Activated naive CD8-positive, alpha-beta T cell treated with anti-CD3 and anti-CD28 coated beads, Interleukin-2, amount 50 U/mL, for 24 hours (primary cell): ENCODE data around the gene RASGRP2.

Experiments
- ATAC-seq: fragments of 150-1000 bp; cut with Tn5 transposase; one replicate; pipeline ENCODE4 v1.10.0; 2021
- DNase-seq: peaks from one replicate; pipeline ENCODE4 v3.0.0; 2021
- H3K27ac Mint-ChIP-seq: one replicate; pipeline ENCODE4 v1.8.0; 2021; ENCODE audit warnings: mild to moderate bottlenecking, mixed read lengths
- H3K27me3 Mint-ChIP-seq: one replicate; pipeline ENCODE4 v1.8.0; 2021; ENCODE audit warnings: mixed read lengths
- H3K36me3 Mint-ChIP-seq: one replicate; pipeline ENCODE4 v1.8.0; 2021; ENCODE audit warnings: low read depth, mixed read lengths
- H3K4me1 Mint-ChIP-seq: one replicate; pipeline ENCODE4 v1.8.0; 2021; ENCODE audit warnings: mixed read lengths
- H3K4me3 Mint-ChIP-seq: one replicate; pipeline ENCODE4 v1.8.0; 2021; ENCODE audit warnings: mild to moderate bottlenecking, moderate library complexity, mixed read lengths
- H3K9me3 Mint-ChIP-seq: one replicate; pipeline ENCODE4 v1.8.0; 2021; ENCODE audit warnings: mixed read lengths

The RASGRP2 gene

DNA sequence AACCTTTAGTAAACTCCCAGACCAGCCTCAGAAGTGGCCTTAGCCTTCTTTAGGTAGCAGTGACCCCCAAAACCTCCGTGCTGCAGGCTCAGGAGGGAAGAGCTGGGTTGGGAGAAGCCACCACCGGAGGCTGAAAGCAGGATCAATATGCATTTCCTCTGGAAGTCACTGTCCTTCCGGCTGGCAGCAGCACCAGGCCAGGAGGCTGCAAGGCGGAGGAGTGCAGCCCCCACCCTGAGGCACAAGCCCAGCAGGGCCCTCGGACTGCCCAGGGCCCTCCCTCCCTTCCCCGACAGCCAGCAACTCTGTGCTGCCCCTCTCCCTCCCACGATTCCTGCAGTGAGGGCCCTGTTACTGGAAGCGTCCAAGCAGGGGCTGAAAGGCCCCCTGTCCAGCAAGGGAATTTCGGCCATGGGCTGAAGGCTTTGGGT is 17.7 kb downstream of the RASGRP2 start:
- no peak for ATAC-seq
- Mint-ChIP-seq H3K27me3 (peaks cover 12% of the 10 kb centered on the region), H3K27ac (no peak overlapping the region)

DNA sequence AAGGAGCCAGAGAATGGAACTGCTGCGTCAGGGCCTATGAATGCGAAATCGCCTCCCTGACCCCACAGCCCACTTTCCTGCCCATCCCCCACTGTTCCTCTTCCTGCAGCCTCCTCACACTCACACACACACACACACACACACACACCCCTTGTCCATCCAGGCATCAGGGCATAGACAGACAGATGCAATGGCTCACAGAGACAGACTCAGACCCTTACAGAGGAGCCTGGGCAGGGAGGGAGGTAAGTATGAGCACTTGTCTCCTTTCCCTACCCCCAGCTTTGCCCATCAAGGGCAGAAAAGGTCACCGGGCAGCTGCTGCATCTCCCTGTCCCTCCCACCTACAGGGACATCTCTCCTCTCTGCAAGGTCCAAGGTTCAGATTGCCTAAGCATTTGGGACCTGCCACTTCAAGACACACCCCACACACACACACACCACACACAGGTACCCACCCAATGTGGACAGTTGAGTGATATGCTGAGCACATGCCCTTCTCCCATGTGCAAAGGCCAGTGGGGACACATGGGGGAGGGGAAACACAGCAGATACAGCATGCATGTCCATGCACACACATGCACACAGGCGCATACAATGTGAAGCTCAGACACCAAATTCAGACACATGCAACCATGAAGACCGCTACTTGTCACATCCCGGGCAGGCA is 18.9 kb downstream of the RASGRP2 start:
- Mint-ChIP-seq H3K4me1 (peaks cover 11% of the 10 kb centered on the region), H3K9me3 (no peaks in the 10 kb centered on the region), H3K27me3 (peaks cover 20% of the 10 kb centered on the region), H3K27ac (no peak overlapping the region), H3K36me3 (no peaks in the 10 kb centered on the region), H3K4me3 (no peak overlapping the region)
- ATAC-seq (no peak), DNase-seq (no peak)

More for the DNA sequence above, 17.7 kb downstream of the RASGRP2 start:
- Mint-ChIP-seq H3K9me3 (no peaks in the 10 kb centered on the region), H3K36me3 (peaks cover 2% of the 10 kb centered on the region), H3K4me1 (peaks cover 11% of the 10 kb centered on the region), H3K4me3 (no peak overlapping the region)
- no peak for DNase-seq

DNA sequence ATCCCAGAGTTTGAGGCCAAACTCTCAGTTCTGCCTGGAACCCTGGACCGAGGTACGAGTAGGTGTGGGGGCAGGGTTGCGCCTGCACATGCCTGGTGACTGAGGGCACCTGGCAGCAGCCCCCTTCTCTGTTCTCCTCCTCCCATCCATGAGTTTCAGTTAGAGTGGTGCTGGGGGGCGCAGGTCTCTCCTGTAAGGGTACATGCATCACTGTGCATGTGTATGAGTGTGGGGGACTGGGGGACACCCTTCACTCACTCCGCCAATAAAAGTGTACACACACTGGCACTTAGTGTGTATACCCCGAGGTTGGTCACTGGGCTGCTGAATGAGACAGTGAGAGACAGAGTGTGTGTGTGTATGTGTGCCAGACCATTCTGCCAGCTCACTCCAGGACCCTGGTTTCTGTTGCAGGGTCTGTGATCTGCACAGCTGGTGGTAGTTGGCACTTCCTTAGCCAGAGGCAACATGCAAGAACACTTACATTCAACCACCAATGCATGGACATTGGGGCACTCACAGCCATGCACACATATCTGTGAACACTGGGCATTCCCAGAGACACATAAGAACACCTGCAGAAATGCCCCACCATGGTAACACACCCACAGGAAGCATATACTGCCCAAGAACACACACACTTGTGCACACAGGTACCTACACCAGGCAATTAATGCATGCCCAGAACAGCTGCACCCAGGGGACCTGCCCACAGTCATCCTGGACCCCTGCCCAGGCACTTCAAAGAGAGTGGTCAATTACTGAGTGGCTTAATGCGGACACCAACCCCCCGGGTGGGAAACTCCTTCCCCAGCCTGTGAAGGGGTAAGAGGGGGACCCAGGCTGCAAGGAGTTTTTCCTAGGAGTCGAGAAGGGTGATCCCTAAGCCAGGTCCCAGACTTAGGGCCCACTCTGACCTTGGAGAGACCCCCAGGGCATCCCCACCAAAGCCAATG is 19.8 kb downstream of the RASGRP2 start:
- H3K4me1 Mint-ChIP-seq: peaks cover 11% of the 10 kb centered on the region
- H3K4me3 Mint-ChIP-seq: peak overlapping the region; percentile 59
- H3K27me3 Mint-ChIP-seq: peaks cover 23% of the 10 kb centered on the region
- ATAC-seq: no peak
- H3K36me3 Mint-ChIP-seq: no peaks in the 10 kb centered on the region
- no peak for DNase-seq
- peak overlapping the region; percentile 31 for H3K27ac Mint-ChIP-seq
- H3K9me3 Mint-ChIP-seq: no peaks in the 10 kb centered on the region

DNA sequence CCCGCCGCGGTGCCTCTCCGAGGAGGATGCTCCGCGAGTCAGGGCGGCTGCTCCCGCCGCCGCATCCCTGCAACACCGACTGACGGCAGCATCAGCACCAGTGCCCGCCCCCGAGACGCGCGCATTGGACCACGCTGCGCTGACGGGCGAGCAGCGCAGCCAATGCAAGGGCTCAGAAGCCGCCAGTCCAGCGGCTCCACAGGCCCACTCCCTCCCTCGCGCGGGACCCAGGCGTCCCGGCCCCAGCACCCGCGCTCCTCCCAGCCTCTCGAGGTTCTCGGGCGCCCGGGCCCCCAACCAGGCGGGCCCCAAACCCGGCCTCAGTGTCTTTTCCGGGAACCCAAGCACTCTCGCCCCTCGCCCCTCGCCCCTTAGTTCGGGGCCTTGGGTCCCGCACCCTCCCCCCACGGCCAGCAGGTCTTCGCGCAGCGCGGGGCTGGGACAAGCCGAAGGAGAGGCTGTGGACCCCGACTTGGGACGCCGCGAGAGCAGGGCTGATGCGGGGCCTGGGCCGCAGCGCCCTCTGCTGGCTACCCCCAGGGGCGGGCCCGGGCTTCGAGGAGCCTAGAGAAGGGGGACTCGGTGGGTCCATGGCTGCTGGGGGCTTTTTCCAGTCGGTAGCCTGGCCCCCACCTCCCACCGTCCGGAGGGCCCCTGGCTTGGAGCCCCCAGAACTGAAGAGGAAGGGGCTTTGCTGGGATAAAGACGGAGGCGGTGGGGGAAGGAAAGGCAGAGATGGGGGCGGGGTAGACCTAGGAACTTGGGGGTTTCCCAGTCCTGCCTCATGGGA is 20.6 kb downstream of the RASGRP2 start, which contains the start of gene NRXN2:
TSS of gene NRXN2 (minus strand) at position 81 of the 790 bp plus-strand sequence. CDS start 9,498 bp downstream, outside the sequence.
- H3K4me1 Mint-ChIP-seq: peaks cover 14% of the 10 kb centered on the region
- peaks cover 24% of the 10 kb centered on the region for H3K27me3 Mint-ChIP-seq
- H3K27ac Mint-ChIP-seq: peak within 1 kb of the TSS; percentile 31
- no peaks in the 10 kb centered on the region for H3K36me3 Mint-ChIP-seq
- peak; percentile 87 for DNase-seq
- no peaks in the 10 kb centered on the region for H3K9me3 Mint-ChIP-seq
- peak; percentile 98 for ATAC-seq
- peak within 1 kb of the TSS; percentile 59 for H3K4me3 Mint-ChIP-seq

DNA sequence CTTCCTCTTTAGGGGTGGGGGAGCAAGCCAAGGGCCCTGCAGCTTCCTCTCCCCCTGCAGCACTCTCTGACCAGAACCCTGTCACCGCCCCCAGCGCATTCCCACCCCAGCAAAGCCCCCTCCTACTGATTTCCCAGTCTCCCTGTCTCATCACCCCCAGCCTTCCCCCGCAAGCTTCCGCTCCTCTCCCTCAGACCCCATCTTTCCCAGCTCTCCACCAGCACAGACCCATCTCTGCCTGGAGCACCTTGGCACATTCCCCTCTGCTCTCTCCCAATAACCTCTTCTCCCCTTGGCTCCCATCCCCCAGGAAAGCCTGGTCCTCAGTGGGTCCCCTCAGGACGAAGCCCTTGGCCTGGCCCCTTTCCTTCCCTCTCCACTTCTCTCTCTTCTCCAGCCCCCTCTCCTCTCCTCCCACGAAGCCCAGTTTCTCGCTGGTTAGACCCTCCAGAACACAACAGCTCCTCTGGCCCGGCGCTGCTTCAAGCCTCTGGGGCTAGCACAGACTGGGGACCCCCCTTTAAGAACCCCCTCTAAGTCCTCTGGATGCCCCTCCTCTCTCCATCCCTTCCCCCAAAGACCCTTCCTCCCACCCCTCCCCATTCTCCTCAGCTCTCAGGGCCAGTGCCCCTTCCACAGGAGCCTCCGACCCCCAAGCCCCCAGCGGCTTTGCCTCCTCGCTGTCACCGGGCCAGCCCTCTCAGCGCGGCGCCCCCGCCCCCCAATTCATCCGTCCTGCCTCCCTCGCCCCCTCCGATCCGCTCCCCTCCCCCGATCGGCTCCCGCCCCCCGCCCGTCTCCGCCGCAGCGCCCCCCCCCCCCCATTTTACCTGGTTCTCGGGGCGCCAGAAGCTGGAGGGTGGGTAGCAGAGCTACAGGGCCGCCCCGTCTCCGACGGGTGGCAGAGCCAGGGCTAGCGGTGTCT is 21.5 kb downstream of the RASGRP2 start:
- H3K36me3 Mint-ChIP-seq: no peaks in the 10 kb centered on the region
- peak overlapping the region; percentile 17 for H3K4me3 Mint-ChIP-seq
- H3K27ac Mint-ChIP-seq: no peak overlapping the region
- ATAC-seq: no peak
- peaks cover 30% of the 10 kb centered on the region for H3K27me3 Mint-ChIP-seq
- no peaks in the 10 kb centered on the region for H3K9me3 Mint-ChIP-seq
- DNase-seq: no peak
- peaks cover 14% of the 10 kb centered on the region for H3K4me1 Mint-ChIP-seq

DNA sequence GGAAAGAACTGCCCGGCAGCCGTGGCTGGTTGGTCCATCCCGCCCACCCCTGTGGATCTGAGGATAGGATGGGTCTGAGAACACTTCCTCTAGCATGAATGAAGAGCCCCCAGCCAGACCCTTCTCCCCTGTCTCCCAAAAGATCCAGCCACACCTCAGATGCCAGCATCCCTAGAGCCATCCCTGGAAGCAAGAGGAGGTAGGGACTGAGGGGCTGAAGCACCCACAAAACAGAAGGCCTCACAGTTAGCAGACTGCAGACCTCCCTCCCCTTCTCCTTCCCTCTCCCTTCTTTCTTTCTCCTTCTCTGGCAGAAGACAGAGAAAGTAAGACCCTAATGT is 22.6 kb downstream of the RASGRP2 start:
- Mint-ChIP-seq H3K36me3 (no peaks in the 10 kb centered on the region), H3K9me3 (no peaks in the 10 kb centered on the region), H3K4me3 (no peak overlapping the region), H3K27me3 (peaks cover 37% of the 10 kb centered on the region), H3K27ac (no peak overlapping the region), H3K4me1 (peaks cover 15% of the 10 kb centered on the region)
- ATAC-seq (no peak), DNase-seq (no peak)

DNA sequence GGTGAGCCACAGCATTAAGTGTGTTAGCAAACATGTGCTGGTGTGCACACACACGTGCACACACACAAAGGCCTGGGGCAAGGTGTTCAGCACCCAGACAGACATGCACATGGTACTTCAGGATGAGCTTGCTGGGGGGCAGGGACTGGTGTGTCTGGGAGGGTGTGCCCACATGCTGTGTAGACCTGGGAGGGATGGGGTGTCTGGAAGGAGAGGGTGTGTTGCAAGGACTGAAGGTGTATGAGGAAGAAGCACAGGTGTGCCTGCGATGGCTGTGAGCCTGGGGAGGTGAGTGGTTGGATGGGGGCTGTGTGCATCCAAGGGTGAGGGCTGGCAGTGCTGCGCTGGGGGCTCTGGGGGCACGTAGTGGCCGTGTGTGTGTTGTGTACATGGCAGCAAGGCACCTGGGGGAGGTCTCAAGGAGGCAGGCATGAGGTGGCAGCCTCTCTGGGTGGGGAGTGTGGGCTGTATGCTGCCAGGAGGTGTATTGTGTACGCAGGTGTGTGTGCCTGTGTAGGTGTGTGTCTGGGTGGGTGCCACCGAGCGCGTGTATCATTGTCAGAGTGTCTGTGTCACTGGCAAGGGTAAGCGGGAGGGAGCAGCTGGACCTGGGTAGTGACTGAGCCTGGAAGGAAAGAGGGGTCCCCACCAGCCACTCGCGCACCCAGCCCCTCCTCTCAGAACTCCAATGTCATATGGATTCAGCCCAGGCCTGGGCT is 23.1 kb downstream of the RASGRP2 start:
- ATAC-seq: no peak
- Mint-ChIP-seq H3K27me3 (peaks cover 41% of the 10 kb centered on the region), H3K9me3 (no peaks in the 10 kb centered on the region), H3K4me3 (no peak overlapping the region), H3K36me3 (no peaks in the 10 kb centered on the region), H3K27ac (no peak overlapping the region), H3K4me1 (peaks cover 17% of the 10 kb centered on the region)
- DNase-seq: no peak

DNA sequence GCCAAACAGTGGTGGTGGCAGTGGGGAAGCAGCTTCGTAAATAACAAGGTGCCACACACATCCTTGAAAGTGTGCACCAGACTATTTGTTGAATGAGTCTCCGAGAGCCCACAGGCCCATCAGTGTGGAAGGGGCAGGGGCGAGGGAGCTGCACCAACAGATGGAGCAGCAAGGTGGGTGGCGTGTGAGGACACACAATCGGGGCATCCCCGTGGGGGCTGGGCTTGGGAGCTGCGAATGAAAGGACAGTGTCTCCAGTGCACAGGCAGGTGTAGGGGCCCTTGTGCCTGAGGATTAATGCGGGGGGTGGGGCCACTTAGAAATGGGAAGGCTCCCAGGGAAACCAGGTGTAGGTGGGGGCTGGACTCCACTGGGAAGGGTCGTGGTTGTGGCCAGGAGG is 23.8 kb downstream of the RASGRP2 start:
- H3K9me3 Mint-ChIP-seq: no peaks in the 10 kb centered on the region
- DNase-seq: no peak
- H3K4me3 Mint-ChIP-seq: no peak overlapping the region
- peaks cover 18% of the 10 kb centered on the region for H3K4me1 Mint-ChIP-seq
- no peaks in the 10 kb centered on the region for H3K36me3 Mint-ChIP-seq
- peaks cover 45% of the 10 kb centered on the region for H3K27me3 Mint-ChIP-seq
- no peak overlapping the region for H3K27ac Mint-ChIP-seq
- ATAC-seq: no peak

DNA sequence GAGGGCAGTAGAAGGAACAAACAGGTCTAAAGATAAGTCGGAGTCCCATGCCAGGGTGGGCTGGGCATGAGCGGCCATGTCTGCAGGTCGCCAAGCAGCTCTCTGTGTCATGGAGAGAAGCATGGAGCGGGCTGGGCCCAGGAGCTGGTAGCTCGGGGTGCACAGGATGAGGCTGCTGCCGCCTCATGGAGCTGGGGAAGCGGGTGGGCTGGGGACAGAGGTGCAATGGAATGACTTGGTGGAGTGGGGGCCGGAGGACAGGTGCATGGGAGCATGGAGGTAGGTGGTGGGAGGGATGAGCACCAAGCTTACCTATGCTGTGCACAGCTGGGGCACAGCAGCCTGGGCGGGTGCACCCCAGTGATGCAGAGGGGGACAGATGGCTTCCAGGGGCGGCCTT is 24.5 kb downstream of the RASGRP2 start:
- H3K9me3 Mint-ChIP-seq: no peaks in the 10 kb centered on the region
- H3K27me3 Mint-ChIP-seq: peaks cover 52% of the 10 kb centered on the region
- H3K36me3 Mint-ChIP-seq: no peaks in the 10 kb centered on the region
- ATAC-seq: no peak
- H3K4me1 Mint-ChIP-seq: peaks cover 20% of the 10 kb centered on the region
- no peak overlapping the region for H3K4me3 Mint-ChIP-seq
- no peak for DNase-seq
- H3K27ac Mint-ChIP-seq: no peak overlapping the region

DNA sequence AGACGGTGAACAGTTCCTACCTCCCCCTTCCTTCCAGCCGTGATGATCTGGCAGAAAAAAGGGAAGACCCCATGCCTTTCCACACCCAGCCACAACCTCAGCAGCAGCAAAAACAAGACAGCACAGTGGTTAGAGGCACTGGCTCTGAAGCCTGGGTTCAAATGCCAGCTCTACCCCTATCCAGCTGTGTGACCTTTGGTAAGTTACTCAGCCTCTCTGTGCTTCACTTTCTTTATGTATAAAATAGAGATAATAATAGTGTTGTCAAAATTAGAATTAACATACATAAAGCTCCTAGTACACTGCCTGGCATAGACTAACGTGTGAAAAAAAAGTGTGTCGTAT is 25.2 kb downstream of the RASGRP2 start:
- ATAC-seq (no peak), DNase-seq (no peak)
- Mint-ChIP-seq H3K9me3 (no peaks in the 10 kb centered on the region), H3K27ac (no peak overlapping the region), H3K36me3 (no peaks in the 10 kb centered on the region), H3K4me3 (no peak overlapping the region), H3K27me3 (peaks cover 59% of the 10 kb centered on the region), H3K4me1 (peaks cover 18% of the 10 kb centered on the region)

DNA sequence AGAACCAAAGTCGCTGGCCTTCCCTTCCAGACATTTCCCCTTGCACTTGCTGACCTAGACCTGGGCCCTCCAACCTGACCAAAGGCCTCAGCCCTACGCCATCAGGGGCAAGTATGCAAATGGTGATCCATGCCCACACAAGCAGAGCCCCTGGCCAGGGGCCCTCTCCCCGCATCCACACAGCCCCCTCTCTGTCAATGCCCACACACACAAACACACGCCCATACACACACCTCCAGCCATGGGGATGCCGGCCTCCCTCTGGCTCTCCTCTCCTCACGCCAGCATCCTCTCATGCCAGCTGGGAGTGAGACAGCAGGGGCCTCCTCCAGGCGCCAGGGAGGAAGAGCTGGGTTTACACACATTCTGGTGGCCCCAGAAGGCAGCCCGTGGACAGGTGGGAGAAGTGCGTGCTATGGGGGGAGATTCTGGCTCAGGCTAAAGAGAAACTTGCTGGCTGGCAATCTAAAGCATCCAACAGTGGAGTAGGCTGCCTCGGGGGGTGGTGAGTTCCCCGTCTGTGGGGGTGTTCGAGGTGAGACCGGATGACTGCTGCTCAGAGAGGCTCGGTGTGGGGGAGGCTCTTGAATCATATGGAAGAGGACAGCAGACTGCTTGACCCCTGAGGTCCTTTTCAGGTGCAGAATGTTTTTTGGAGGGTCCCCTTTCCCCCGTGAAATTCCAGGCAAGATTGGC is 25.7 kb downstream of the RASGRP2 start:
- H3K9me3 Mint-ChIP-seq: no peaks in the 10 kb centered on the region
- DNase-seq (no peak), ATAC-seq (no peak)
- H3K4me1 Mint-ChIP-seq: peaks cover 15% of the 10 kb centered on the region
- H3K36me3 Mint-ChIP-seq: no peaks in the 10 kb centered on the region
- no peak overlapping the region for H3K27ac Mint-ChIP-seq
- peaks cover 59% of the 10 kb centered on the region for H3K27me3 Mint-ChIP-seq
- H3K4me3 Mint-ChIP-seq: no peak overlapping the region

DNA sequence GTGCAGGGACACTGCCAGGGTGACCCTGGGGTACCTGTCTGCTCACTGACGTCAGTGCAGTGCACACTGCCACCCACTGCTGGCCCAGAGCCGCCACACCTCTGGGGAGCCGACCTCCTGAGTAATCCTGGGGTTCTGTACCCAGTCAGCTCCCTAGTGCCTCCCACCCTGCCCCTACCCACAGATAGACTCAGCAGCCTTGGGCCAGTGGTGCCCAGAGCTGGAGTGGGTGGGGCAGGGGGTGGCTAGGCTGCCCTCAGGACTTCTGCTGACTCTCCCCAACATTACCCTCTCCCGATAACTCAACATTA is 26.7 kb downstream of the RASGRP2 start:
- H3K27ac Mint-ChIP-seq: no peak overlapping the region
- H3K9me3 Mint-ChIP-seq: no peaks in the 10 kb centered on the region
- no peak overlapping the region for H3K4me3 Mint-ChIP-seq
- DNase-seq (no peak), ATAC-seq (no peak)
- no peaks in the 10 kb centered on the region for H3K36me3 Mint-ChIP-seq
- H3K27me3 Mint-ChIP-seq: peaks cover 59% of the 10 kb centered on the region
- H3K4me1 Mint-ChIP-seq: peaks cover 16% of the 10 kb centered on the region
